K562 treated with DMSO at 1 percent for 4 hours (cell line): ENCODE measurements around the gene PLEKHH2. TPM values are rescaled to one million over a fixed set of nuclear protein-coding genes. Genes with fewer than 3 reads are reported as not detected.

ENCODE experiments used
- total RNA-seq: library from RNA; unstranded; fragments of 300-600 nt; gene quantifications from 2 replicates; pipeline ENCODE4 v1.2.3, GENCODE V29; 2022; ENCODE audit not compliant: insufficient read depth

Gene PLEKHH2
- total RNA-seq = 2.0 and 3.1 TPM in 2 replicates

DNA sequence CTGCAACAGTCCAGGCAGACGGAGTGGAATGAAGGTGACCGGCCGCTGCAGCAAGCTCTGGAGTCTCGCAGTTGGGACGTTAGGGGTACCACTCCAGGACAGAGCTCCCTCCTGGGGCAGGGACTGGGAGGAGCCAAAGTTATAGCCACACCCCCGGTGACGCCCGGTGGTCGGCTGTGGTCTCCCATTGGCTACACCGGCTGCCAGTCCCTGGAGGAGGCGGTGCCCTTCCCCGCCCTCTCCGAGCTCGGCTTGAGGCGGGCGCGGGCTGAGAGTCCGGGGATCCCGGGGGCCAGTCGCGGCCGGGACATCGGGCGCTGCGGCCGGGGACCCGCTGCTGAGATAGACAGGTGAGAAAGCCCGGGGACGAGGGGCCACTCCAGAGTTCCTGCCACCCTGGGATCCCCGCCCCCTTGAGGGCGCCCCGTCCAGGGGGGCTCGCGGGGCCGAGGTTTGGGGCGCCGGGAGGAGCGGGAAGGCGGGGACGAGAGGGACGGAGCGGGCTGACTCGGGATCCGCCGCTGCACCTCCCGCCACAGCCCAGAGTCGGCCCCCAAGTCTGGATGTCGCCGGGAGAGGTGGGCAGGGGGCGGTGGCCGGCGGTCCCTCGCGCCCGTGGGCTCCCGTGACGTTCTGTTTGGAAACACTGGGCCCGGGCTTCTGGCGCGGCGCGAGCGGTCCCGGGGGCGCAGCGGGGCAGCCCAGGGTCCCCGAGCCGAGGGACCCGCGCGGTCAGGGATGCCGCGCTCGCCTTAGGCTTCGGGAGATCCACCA, at the start of gene PLEKHH2:
PLEKHH2 (plus strand) TSS at position 231 of the 774 bp plus-strand sequence. CDS start 7,414 bp downstream, outside the sequence.

GRCh38 chr2:43595603-43596412, 41.3 kb upstream of the PLEKHH2 start, which contains the start of gene THADA:
Gene THADA, minus strand, starts transcription at chr2:43596038. Its CDS starts 3,646 bp downstream, at chr2:43592392.

DNA sequence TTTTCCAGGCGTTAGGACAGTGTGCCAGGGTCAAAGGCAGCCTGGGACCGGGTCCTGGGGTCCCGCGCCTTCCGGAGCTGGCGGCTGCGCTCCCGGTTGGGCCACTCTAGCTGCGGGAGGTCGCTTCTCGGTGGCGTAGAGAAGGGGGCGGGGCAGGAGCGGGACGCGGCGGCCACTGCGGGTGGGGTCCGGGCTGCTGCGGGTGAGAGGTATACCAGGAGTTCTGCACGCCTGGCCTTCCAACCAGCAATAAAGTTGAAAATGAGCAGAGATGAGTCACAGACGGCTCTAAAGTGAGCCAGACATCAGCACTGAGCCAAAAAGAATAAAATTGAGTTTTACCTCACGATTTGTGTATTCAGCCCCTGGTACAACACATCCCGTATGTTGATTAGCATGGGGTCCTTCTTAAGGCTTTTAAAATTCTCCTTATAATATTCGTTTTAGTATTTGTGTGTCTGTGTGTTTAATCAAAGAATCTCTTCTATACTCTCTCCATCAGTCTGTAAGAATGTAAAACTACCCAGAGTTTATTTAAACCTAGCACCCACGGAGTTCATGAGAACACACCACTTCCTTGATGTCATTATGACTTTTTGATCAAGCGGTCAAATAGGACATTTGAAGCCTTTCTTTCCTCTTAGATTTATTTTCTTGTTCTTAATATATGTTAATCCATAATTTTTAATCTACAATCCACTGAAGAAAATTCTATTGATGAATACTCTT, 39.4 kb downstream of the PLEKHH2 start, which contains the start of gene C1GALT1C1L:
C1GALT1C1L (minus strand) TSS at position 108 of the 729 bp plus-strand sequence; CDS start at position 1, 107 bp downstream.

DNA sequence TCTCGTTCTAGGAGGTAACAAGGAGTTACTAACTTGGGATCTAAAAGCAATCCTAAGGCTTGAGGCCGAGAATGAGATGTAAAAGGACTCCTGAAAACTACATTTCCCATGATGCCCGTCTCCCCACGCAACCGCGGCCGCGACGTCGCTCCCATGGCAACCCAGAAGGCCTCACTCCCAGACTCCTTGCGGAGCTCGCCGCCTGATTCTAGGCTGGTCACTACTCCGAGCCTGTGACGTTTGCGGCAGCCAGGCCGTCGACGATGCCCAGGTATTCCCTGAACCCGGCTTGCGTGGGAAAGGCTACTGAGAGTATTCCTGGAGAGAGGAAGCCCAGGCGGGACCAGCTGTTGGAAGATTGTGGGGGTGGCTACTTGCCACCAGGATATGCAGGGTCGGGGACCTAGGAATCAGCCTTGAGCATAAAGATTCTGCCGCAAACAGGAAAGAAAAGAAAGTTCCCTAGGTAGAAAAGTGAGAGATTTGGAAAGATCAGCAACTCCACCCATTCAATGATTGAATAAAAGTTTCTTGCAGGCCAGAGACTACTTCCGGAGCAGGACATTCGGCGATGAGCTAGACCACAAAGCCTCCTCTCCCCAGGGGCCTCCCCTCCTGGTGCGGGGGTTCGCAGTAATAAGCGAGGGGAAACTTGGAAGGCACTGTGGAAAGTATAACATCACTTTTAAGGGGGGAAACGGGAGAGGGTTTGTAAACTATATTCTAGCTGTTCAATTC, 137.0 kb downstream of the PLEKHH2 start, which contains the start of gene DYNC2LI1:
DYNC2LI1 (plus strand) TSS at position 164 of the 738 bp plus-strand sequence; CDS start at position 264, 100 bp downstream.

Other genes starting within 250 kb of the PLEKHH2 start
- gene THADA, start 41.2 kb upstream of the PLEKHH2 start, total RNA-seq = 9.5 and 9.9 TPM in 2 replicates
- gene C1GALT1C1L, start 39.2 kb downstream of the PLEKHH2 start, total RNA-seq = 1.1 and 1.4 TPM in 2 replicates
- 11.1 and 12.1 TPM in 2 replicates for gene DYNC2LI1, start 136.8 kb downstream of the PLEKHH2 start, total RNA-seq
- not detected in 2 replicates for gene ABCG5, start 201.6 kb downstream of the PLEKHH2 start, total RNA-seq
- not detected in 2 replicates for gene ABCG8, start 201.7 kb downstream of the PLEKHH2 start, total RNA-seq